Activated CD8-positive, alpha-beta memory T cell treated with anti-CD3 and anti-CD28 coated beads, Interleukin-2, amount 50 U/mL, for 48 hours (primary cell): ENCODE results near the gene WNT5A.

Experiments used
- DNase-seq: peaks from one replicate; pipeline ENCODE4 v3.0.0-alpha.2; 2020

The WNT5A gene

GRCh38 chr3:55442861-55443260, 44.2 kb downstream of the WNT5A start:
- no peak for DNase-seq

GRCh38 chr3:55441499-55441898, 45.6 kb downstream of the WNT5A start:
- DNase-seq: no peak

GRCh38 chr3:55440104-55440708, 46.9 kb downstream of the WNT5A start:
- no peak for DNase-seq

GRCh38 chr3:55439657-55440056, 47.4 kb downstream of the WNT5A start:
- DNase-seq: no peak

GRCh38 chr3:55436644-55437043, 50.5 kb downstream of the WNT5A start:
- no peak for DNase-seq

GRCh38 chr3:55435491-55435890, 51.6 kb downstream of the WNT5A start:
- no peak for DNase-seq

GRCh38 chr3:55434789-55435188, 52.3 kb downstream of the WNT5A start:
- no peak for DNase-seq

- no peak for DNase-seq
Measured at GRCh38 chr3:55431041-55431440, 56.1 kb downstream of the WNT5A start.

GRCh38 chr3:55427739-55428138, 59.4 kb downstream of the WNT5A start:
- no peak for DNase-seq

GRCh38 chr3:55426486-55426885, 60.6 kb downstream of the WNT5A start:
- DNase-seq: no peak

- DNase-seq: no peak
Measured at GRCh38 chr3:55423782-55424181, 63.3 kb downstream of the WNT5A start.

GRCh38 chr3:55417211-55417610, 69.9 kb downstream of the WNT5A start:
- DNase-seq: no peak

- no peak for DNase-seq
Measured at GRCh38 chr3:55416331-55416821, 70.7 kb downstream of the WNT5A start.
